Measurements from ENCODE around the gene EIF4A2. TPM values are rescaled to one million over a fixed set of nuclear protein-coding genes. Genes with fewer than 3 reads are reported as not detected.

The EIF4A2 gene
- total RNA-seq, 1 experiment from 2014 or later: 435 TPM

GRCh38 chr3:186789554-186790260 is 6.3 kb downstream of the EIF4A2 start:
- TF ChIP-seq CTCF (conservative IDR thresholded peaks at IDR 0.05; ENCODE audit: low read depth, low read length) (no peak), EZH2 (IDR thresholded peaks at IDR 0.05; ENCODE audit: borderline replicate concordance, low read depth, low read length, poor library complexity, severe bottlenecking) (no peak)
- CTCF ChIA-PET: interaction anchor here (0.6 kb wide), 1 partner anchor 376 kb away, joined by 3 read pairs; no protein-coding TSS in a partner anchor
- Histone ChIP-seq H3K27ac (ENCODE audit: low read depth, low read length, poor library complexity, severe bottlenecking) (no peak overlapping the region), H3K4me3 (ENCODE audit: low read depth, low read length, poor library complexity, severe bottlenecking) (no peak overlapping the region), H3K9me3 (ENCODE audit: low read depth, low read length, poor library complexity, severe bottlenecking) (no peaks in the 10 kb centered on the region), H3K4me1 (ENCODE audit: insufficient read depth, low read length, poor library complexity, severe bottlenecking) (peaks cover 33% of the 10 kb centered on the region), H3K36me3 (ENCODE audit: insufficient read depth, low read length, poor library complexity, severe bottlenecking) (peaks cover 95% of the 10 kb centered on the region), H3K27me3 (replicated peaks; ENCODE audit: insufficient read depth, low read depth, low read length, poor library complexity) (no peaks in the 10 kb centered on the region)
- BruUV-seq (replicated peaks): no TSS peak
- intact Hi-C loops (cut with micrococcal nuclease; ENCODE audit: unreplicated experiment): loop anchor here (10.0 kb wide), 1 partner anchor 175 kb away; the partner anchor contains the start of gene AHSG
- DNase-seq (ENCODE audit: low spot score): no peak
- POLR2A ChIA-PET (ENCODE audit: low non-redundant PET): no interaction called here

GRCh38 chr3:186790261-186790981 is 7.0 kb downstream of the EIF4A2 start:
- H3K27me3 ChIP-seq (replicated peaks; ENCODE audit: insufficient read depth, low read depth, low read length, poor library complexity): no peaks in the 10 kb centered on the region
- ChIA-PET POLR2A (ENCODE audit: low non-redundant PET) (no interaction called here), CTCF (no interaction called here)
- H3K4me1 ChIP-seq (ENCODE audit: insufficient read depth, low read length, poor library complexity, severe bottlenecking): peaks cover 33% of the 10 kb centered on the region
- no peak overlapping the region for H3K4me3 ChIP-seq (ENCODE audit: low read depth, low read length, poor library complexity, severe bottlenecking)
- peak; percentile 49 for DNase-seq (ENCODE audit: low spot score)
- peaks cover 94% of the 10 kb centered on the region for H3K36me3 ChIP-seq (ENCODE audit: insufficient read depth, low read length, poor library complexity, severe bottlenecking)
- BruUV-seq (replicated peaks): no TSS peak
- peak overlapping the region; percentile 2 for H3K27ac ChIP-seq (ENCODE audit: low read depth, low read length, poor library complexity, severe bottlenecking)
- intact Hi-C loops (cut with micrococcal nuclease; ENCODE audit: unreplicated experiment): no loop called here
- TF ChIP-seq CTCF (conservative IDR thresholded peaks at IDR 0.05; ENCODE audit: low read depth, low read length): no peak
- TF ChIP-seq EZH2 (IDR thresholded peaks at IDR 0.05; ENCODE audit: borderline replicate concordance, low read depth, low read length, poor library complexity, severe bottlenecking): no peak
- no peaks in the 10 kb centered on the region for H3K9me3 ChIP-seq (ENCODE audit: low read depth, low read length, poor library complexity, severe bottlenecking)

- TF ChIP-seq EZH2 (IDR thresholded peaks at IDR 0.05; ENCODE audit: borderline replicate concordance, low read depth, low read length, poor library complexity, severe bottlenecking) (no peak), CTCF (conservative IDR thresholded peaks at IDR 0.05; ENCODE audit: low read depth, low read length) (no peak)
- Histone ChIP-seq H3K9me3 (ENCODE audit: low read depth, low read length, poor library complexity, severe bottlenecking) (no peaks in the 10 kb centered on the region), H3K4me3 (ENCODE audit: low read depth, low read length, poor library complexity, severe bottlenecking) (no peak overlapping the region), H3K27ac (ENCODE audit: low read depth, low read length, poor library complexity, severe bottlenecking) (no peak overlapping the region), H3K4me1 (ENCODE audit: insufficient read depth, low read length, poor library complexity, severe bottlenecking) (no peaks in the 10 kb centered on the region), H3K27me3 (replicated peaks; ENCODE audit: insufficient read depth, low read depth, low read length, poor library complexity) (no peaks in the 10 kb centered on the region), H3K36me3 (ENCODE audit: insufficient read depth, low read length, poor library complexity, severe bottlenecking) (peaks cover 89% of the 10 kb centered on the region)
- POLR2A ChIA-PET (ENCODE audit: low non-redundant PET): interaction anchor here (1.1 kb wide), 1 partner anchor 13 kb away, joined by 3 read pairs; no protein-coding TSS in a partner anchor
- no peak for DNase-seq (ENCODE audit: low spot score)
- CTCF ChIA-PET: no interaction called here
- intact Hi-C loops (cut with micrococcal nuclease; ENCODE audit: unreplicated experiment): no loop called here
- BruUV-seq (replicated peaks): no TSS peak
Observed at GRCh38 chr3:186798239-186798874, 15.0 kb downstream of the EIF4A2 start.
